Lung (tissue), 5 donors: Measurements from ENCODE around the gene LYPD4. TPM values are rescaled to one million over a fixed set of nuclear protein-coding genes. Genes with fewer than 3 reads are reported as not detected.

Experiments
- polyA plus RNA-seq, 2 donors: library from polyadenylated mRNA; stranded (reverse); fragments of 200-250 nt; gene quantifications; one replicate each; pipeline ENCODE4 v1.2.1, GENCODE V29; 2013
- small RNA-seq: library from RNA; depleted of rRNA; stranded (forward); fragments of <200 nt; gene quantifications from one replicate; pipeline ENCODE3, GENCODE V24; 2014; ENCODE audit warnings: low replicate concordance
- total RNA-seq, 2 donors: library from RNA; depleted of rRNA in 1 of 2; stranded (reverse); fragments of >200 nt in 1 of 2; gene quantifications; one replicate each; pipeline ENCODE4 v1.2.1, GENCODE V29; 2014 to 2021
- donor health status: Bipolar disorder and iron deficiency.
- donor health status: healthy.
- donor health status: DM: yes; HTN: yes; CAD: no.

LYPD4 gene
- total and polyA plus RNA-seq, 4 donors, result not detected

Small RNA genes lying within 50 kb of the gene (small RNA-seq; reads per million reads assigned to genes)
- gene MIR6797, result not detected

Other genes with a start within 250 kb of the LYPD4 start
- 10 to 100 TPM in 1 of 2 donors, 1 to 10 TPM in 1; 2.1 to 15.9 TPM for gene CEACAM4, start 217.6 kb downstream of the LYPD4 start, total RNA-seq
- 10 to 100 TPM in 1 of 2 donors, 1 to 10 TPM in 1; 4.5 to 30.0 TPM for gene CEACAM4, start 217.6 kb downstream of the LYPD4 start, polyA plus RNA-seq
- gene CEACAM7, start 156.4 kb downstream of the LYPD4 start, total RNA-seq, result under 1 TPM; 0.11 to 0.37 TPM
- under 1 TPM; 0.15 to 0.41 TPM for gene CEACAM7, start 156.4 kb downstream of the LYPD4 start, polyA plus RNA-seq
- gene CEACAM5, start 136.1 kb downstream of the LYPD4 start, total RNA-seq, result 10 to 100 TPM in 1 of 2 donors, under 1 TPM in 1; 0.11 to 37.9 TPM
- 1 to 10 TPM; 5.6 to 6.7 TPM for gene CEACAM5, start 136.1 kb downstream of the LYPD4 start, polyA plus RNA-seq
- 100 to 1,000 TPM in 1 of 2 donors, 1 to 10 TPM in 1; 5.2 to 280 TPM for gene CEACAM6, start 89.2 kb downstream of the LYPD4 start, total RNA-seq
- gene CEACAM6, start 89.2 kb downstream of the LYPD4 start, polyA plus RNA-seq, result 100 to 1,000 TPM; 101 to 185 TPM
- gene CEACAM3, start 48.1 kb downstream of the LYPD4 start, total RNA-seq, result 1 to 10 TPM; 3.1 to 4.3 TPM
- gene CEACAM3, start 48.1 kb downstream of the LYPD4 start, polyA plus RNA-seq, result 10 to 100 TPM in 1 of 2 donors, 1 to 10 TPM in 1; 1.2 to 21.9 TPM
- gene DMRTC2, start 359 bp upstream of the LYPD4 start, total RNA-seq, result not detected
- under 1 TPM in 1 of 2 donors, not detected in 1; 0.03 TPM for gene DMRTC2, start 359 bp upstream of the LYPD4 start, polyA plus RNA-seq
- gene RPS19, start 15.6 kb upstream of the LYPD4 start, total RNA-seq, result 1,000 to 10,000 TPM; 1,039 to 1,726 TPM
- 1,000 to 10,000 TPM; 1,953 to 4,419 TPM for gene RPS19, start 15.6 kb upstream of the LYPD4 start, polyA plus RNA-seq
- 10 to 100 TPM in 1 of 2 donors, 1 to 10 TPM in 1; 2.6 to 14.8 TPM for gene CD79A, start 32.6 kb upstream of the LYPD4 start, total RNA-seq
- 1 to 10 TPM; 1.4 to 9.2 TPM for gene CD79A, start 32.6 kb upstream of the LYPD4 start, polyA plus RNA-seq
- gene ARHGEF1, start 38.5 kb upstream of the LYPD4 start, total RNA-seq, result 100 to 1,000 TPM in 1 of 2 donors, 10 to 100 TPM in 1; 55.4 to 231 TPM
- gene ARHGEF1, start 38.5 kb upstream of the LYPD4 start, polyA plus RNA-seq, result 100 to 1,000 TPM; 138 to 215 TPM
- under 1 TPM in 1 of 2 donors, not detected in 1; 0.67 TPM for gene ERFL, start 83.8 kb upstream of the LYPD4 start, total RNA-seq
- gene ERFL, start 83.8 kb upstream of the LYPD4 start, polyA plus RNA-seq, result under 1 TPM; 0.16 to 0.37 TPM
- gene RABAC1, start 114.6 kb upstream of the LYPD4 start, total RNA-seq, result 100 to 1,000 TPM in 1 of 2 donors, 10 to 100 TPM in 1; 87.9 to 284 TPM
- 100 to 1,000 TPM; 242 to 291 TPM for gene RABAC1, start 114.6 kb upstream of the LYPD4 start, polyA plus RNA-seq
- gene ATP1A3, start 149.5 kb upstream of the LYPD4 start, total RNA-seq, result under 1 TPM; 0.09 to 0.40 TPM
- gene ATP1A3, start 149.5 kb upstream of the LYPD4 start, polyA plus RNA-seq, result under 1 TPM; 0.10 to 0.16 TPM
- gene GRIK5, start 225.5 kb upstream of the LYPD4 start, total RNA-seq, result 1 to 10 TPM in 1 of 2 donors, under 1 TPM in 1; 0.83 to 1.6 TPM
- under 1 TPM; 0.26 TPM for gene GRIK5, start 225.5 kb upstream of the LYPD4 start, polyA plus RNA-seq
- 10 to 100 TPM; 11.5 to 13.7 TPM for gene ZNF574, start 231.5 kb upstream of the LYPD4 start, total RNA-seq
- 1 to 10 TPM; 6.8 to 8.6 TPM for gene ZNF574, start 231.5 kb upstream of the LYPD4 start, polyA plus RNA-seq